ENCODE results near the gene EFCAB6.

DNA sequence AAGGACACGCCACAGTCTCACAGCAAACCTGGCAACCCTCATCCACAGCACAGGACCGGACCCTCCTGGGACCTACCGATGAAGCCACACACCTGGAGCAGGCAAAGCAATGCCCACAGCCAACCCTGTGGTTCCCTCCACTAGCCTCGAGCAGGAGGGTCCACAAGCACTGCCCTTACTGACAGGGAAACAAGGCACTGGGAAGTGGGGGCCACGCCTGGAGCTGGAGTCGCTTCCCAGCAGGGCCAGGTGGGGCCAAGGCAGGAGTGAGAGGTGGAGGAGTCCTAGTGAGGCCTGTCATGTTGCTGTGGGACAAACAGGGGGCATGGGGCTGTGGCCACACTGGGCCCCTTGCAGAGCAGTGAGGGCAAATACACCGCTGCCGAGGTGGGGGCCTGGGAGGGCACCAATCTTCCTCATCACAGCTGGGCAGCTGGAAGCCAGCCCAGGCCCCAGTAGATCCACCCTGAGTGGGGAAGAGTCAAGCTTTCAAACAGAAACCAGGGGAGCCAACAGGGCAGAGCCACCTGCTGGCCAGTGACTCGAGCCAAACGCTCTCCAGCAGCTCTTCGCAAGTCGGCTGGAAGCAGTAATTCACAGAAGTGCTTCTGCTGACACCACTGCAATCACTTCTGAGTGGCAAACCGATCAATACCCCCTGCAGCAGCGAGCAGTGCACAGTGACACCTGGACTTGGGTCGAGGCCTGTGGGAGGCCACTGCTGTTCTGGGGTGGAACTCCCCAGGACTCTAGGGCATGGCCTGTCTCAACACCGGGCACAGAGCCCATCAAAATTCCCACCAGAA is 36.5 kb upstream of the EFCAB6 start:
- TF ChIP-seq, protein P1, sequence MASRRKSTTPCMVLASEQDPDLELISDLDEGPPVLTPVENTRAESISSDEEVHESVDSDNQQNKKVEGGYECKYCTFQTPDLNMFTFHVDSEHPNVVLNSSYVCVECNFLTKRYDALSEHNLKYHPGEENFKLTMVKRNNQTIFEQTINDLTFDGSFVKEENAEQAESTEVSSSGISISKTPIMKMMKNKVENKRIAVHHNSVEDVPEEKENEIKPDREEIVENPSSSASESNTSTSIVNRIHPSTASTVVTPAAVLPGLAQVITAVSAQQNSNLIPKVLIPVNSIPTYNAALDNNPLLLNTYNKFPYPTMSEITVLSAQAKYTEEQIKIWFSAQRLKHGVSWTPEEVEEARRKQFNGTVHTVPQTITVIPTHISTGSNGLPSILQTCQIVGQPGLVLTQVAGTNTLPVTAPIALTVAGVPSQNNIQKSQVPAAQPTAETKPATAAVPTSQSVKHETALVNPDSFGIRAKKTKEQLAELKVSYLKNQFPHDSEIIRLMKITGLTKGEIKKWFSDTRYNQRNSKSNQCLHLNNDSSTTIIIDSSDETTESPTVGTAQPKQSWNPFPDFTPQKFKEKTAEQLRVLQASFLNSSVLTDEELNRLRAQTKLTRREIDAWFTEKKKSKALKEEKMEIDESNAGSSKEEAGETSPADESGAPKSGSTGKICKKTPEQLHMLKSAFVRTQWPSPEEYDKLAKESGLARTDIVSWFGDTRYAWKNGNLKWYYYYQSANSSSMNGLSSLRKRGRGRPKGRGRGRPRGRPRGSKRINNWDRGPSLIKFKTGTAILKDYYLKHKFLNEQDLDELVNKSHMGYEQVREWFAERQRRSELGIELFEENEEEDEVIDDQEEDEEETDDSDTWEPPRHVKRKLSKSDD (CRISPR knock-in tag; IDR thresholded peaks at IDR 0.05; ENCODE audit: low read depth): no peak
- TF ChIP-seq ZBTB38 (CRISPR knock-in tag; IDR thresholded peaks at IDR 0.05): no peak
- no peak for TF ChIP-seq SRSF1 (optimal IDR thresholded peaks at IDR 0.05; ENCODE audit: low read depth, low read length)
- TF ChIP-seq, protein P2, sequence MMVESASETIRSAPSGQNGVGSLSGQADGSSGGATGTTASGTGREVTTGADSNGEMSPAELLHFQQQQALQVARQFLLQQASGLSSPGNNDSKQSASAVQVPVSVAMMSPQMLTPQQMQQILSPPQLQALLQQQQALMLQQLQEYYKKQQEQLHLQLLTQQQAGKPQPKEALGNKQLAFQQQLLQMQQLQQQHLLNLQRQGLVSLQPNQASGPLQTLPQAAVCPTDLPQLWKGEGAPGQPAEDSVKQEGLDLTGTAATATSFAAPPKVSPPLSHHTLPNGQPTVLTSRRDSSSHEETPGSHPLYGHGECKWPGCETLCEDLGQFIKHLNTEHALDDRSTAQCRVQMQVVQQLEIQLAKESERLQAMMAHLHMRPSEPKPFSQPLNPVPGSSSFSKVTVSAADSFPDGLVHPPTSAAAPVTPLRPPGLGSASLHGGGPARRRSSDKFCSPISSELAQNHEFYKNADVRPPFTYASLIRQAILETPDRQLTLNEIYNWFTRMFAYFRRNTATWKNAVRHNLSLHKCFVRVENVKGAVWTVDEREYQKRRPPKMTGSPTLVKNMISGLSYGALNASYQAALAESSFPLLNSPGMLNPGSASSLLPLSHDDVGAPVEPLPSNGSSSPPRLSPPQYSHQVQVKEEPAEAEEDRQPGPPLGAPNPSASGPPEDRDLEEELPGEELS (CRISPR knock-in tag; IDR thresholded peaks at IDR 0.05): no peak
- TF ChIP-seq CREB1 (IDR thresholded peaks at IDR 0.05): no peak
- no peak for TF ChIP-seq CREB1 (CRISPR knock-in tag; IDR thresholded peaks at IDR 0.05)
- no peak for TF ChIP-seq AFF4 (CRISPR knock-in tag; IDR thresholded peaks at IDR 0.05)

Data from HepG2 (cell line).